Mesenchymal stem cell (in vitro differentiated cells and primary cell): ENCODE data around the gene SMC1A.

Source experiments
- DNase-seq: peaks from one replicate; pipeline ENCODE4 v3.0.0-alpha.2; 2013
- H2AFZ ChIP-seq: one replicate; pipeline ENCODE4 v1.6.1; 2013; ENCODE audit warnings: low read depth, mild to moderate bottlenecking, control low read depth, inconsistent platforms, low read length, moderate library complexity
- H2AK5ac ChIP-seq: 2 replicates; pipeline ENCODE4 v1.6.1; 2013; ENCODE audit warnings: low read length, moderate library complexity, mild to moderate bottlenecking, inconsistent platforms; ENCODE audit not compliant: severe bottlenecking
- H2BK120ac ChIP-seq: one replicate; pipeline ENCODE4 v1.6.1; 2013; ENCODE audit warnings: low read depth, mild to moderate bottlenecking, inconsistent platforms, low read length, moderate library complexity
- H2BK12ac ChIP-seq, 2 experiments: one replicate each; pipeline ENCODE4 v1.6.1; 2013; ENCODE audit warnings: inconsistent platforms in 2 of 2, low read length in 2 of 2, mild to moderate bottlenecking in 2 of 2, moderate library complexity in 2 of 2, control low read depth in 1 of 2
- H2BK15ac ChIP-seq: one replicate; pipeline ENCODE4 v1.6.1; 2013; ENCODE audit warnings: mild to moderate bottlenecking, low read depth, inconsistent platforms; ENCODE audit not compliant: poor library complexity, severe bottlenecking
- H2BK5ac ChIP-seq: 2 replicates; pipeline ENCODE4 v1.6.1; 2013; ENCODE audit warnings: low read depth, mild to moderate bottlenecking, low read length, control low read depth, inconsistent platforms; ENCODE audit not compliant: poor library complexity, severe bottlenecking
- H3K14ac ChIP-seq, 2 experiments: one replicate each; pipeline ENCODE4 v1.6.1; 2013; ENCODE audit warnings: inconsistent platforms in 2 of 2, low read length in 2 of 2, control low read depth in 1 of 2, mild to moderate bottlenecking in 1 of 2, moderate library complexity in 1 of 2
- H3K18ac ChIP-seq, 2 experiments: one replicate each; pipeline ENCODE4 v1.6.1; 2013; ENCODE audit warnings: inconsistent platforms in 2 of 2, low read length in 2 of 2, control low read depth in 1 of 2, low read depth in 1 of 2, mild to moderate bottlenecking in 1 of 2
- H3K23ac ChIP-seq, 2 experiments: one replicate each; pipeline ENCODE4 v1.6.1; 2013; ENCODE audit warnings: inconsistent platforms in 2 of 2, low read length in 2 of 2, mild to moderate bottlenecking in 2 of 2, moderate library complexity in 2 of 2, control low read depth in 1 of 2
- H3K27ac ChIP-seq: 2 replicates; pipeline ENCODE4 v1.5.1; 2013; ENCODE audit warnings: mild to moderate bottlenecking, moderate library complexity, low read length, control low read depth, inconsistent platforms; ENCODE audit not compliant: poor library complexity, severe bottlenecking
- H3K27me3 ChIP-seq, 2 experiments: 2 replicates each; pipeline versions ENCODE4 v1.6.1 to v1.7.0; 2013; ENCODE audit warnings: low read length in 2 of 2, mild to moderate bottlenecking in 2 of 2, moderate library complexity in 2 of 2, control low read depth in 1 of 2, inconsistent platforms in 1 of 2; ENCODE audit not compliant: control insufficient read depth in 1 of 2, insufficient read depth in 1 of 2
- H3K36me3 ChIP-seq, 2 experiments: 2 replicates each; pipeline versions ENCODE4 v1.6.1 to v1.7.0; 2013; ENCODE audit warnings: low read length in 2 of 2, control low read depth in 1 of 2, inconsistent platforms in 1 of 2, low read depth in 1 of 2, mild to moderate bottlenecking in 1 of 2; ENCODE audit not compliant: insufficient read depth in 2 of 2, control insufficient read depth in 1 of 2
- H3K4ac ChIP-seq, 2 experiments: one replicate each; pipeline ENCODE4 v1.6.1; 2013; ENCODE audit warnings: inconsistent platforms in 2 of 2, low read length in 2 of 2, mild to moderate bottlenecking in 2 of 2, moderate library complexity in 2 of 2, control low read depth in 1 of 2, low read depth in 1 of 2
- H3K4me1 ChIP-seq: 2 replicates; pipeline ENCODE4 v1.6.1; 2013; ENCODE audit warnings: low read depth, low read length, control low read depth; ENCODE audit not compliant: control insufficient read depth, insufficient read depth
- H3K4me2 ChIP-seq: 2 replicates; pipeline ENCODE4 v1.6.1; 2013; ENCODE audit warnings: low read length, mild to moderate bottlenecking, inconsistent platforms; ENCODE audit not compliant: poor library complexity, severe bottlenecking
- H3K4me3 ChIP-seq, 2 experiments: 2 replicates each; pipeline versions ENCODE4 v1.5.1 to v1.7.0; 2013; ENCODE audit warnings: low read length in 2 of 2, mild to moderate bottlenecking in 2 of 2, control low read depth in 1 of 2, low read depth in 1 of 2; ENCODE audit not compliant: insufficient read depth in 1 of 2
- H3K79me1 ChIP-seq: replicated peaks from 2 replicates; pipeline ENCODE4 v1.6.1; 2013; ENCODE audit warnings: mild to moderate bottlenecking, control low read depth, low read length, inconsistent platforms; ENCODE audit not compliant: poor library complexity, severe bottlenecking
- H3K9ac ChIP-seq: 2 replicates; pipeline ENCODE4 v1.7.0; 2013; ENCODE audit warnings: mild to moderate bottlenecking, low read length, moderate library complexity
- H3K9me3 ChIP-seq: 2 replicates; pipeline ENCODE4 v1.7.0; 2013; ENCODE audit warnings: mild to moderate bottlenecking, low read length; ENCODE audit not compliant: control insufficient read depth
- H4K8ac ChIP-seq: one replicate; pipeline ENCODE4 v1.6.1; 2013; ENCODE audit warnings: inconsistent platforms, mild to moderate bottlenecking, low read length, moderate library complexity
- H4K91ac ChIP-seq: one replicate; pipeline ENCODE4 v1.6.1; 2013; ENCODE audit warnings: mild to moderate bottlenecking, low read length, inconsistent platforms
- WGBS: methylation state at CpG from one replicate; pipeline ENCODE4 v1.1.7; 2013; ENCODE audit warnings: mixed read lengths; 5-methylcytosine and 5-hydroxymethylcytosine counted together

The SMC1A gene

GRCh38 chrX:53354669-53355068 is 67.8 kb downstream of the SMC1A start:
- WGBS, result 95% methylated on average over 2 of the region's 2 CpGs
- H4K8ac ChIP-seq, result no peak overlapping the region

GRCh38 chrX:53347948-53348347 is 74.5 kb downstream of the SMC1A start:
- no peak overlapping the region for H3K18ac ChIP-seq
- no peak overlapping the region for H3K9ac ChIP-seq
- DNase-seq, result no peak
- no peak overlapping the region for H3K23ac ChIP-seq
- H2AK5ac ChIP-seq, result no peak overlapping the region
- no peak overlapping the region for H2AFZ ChIP-seq
- H3K4me1 ChIP-seq, result no peaks in the 10 kb centered on the region
- no peak overlapping the region for H4K91ac ChIP-seq
- H3K9me3 ChIP-seq, result peaks cover 6% of the 10 kb centered on the region
- no peak overlapping the region for H3K27ac ChIP-seq
- no peak overlapping the region for H3K4me2 ChIP-seq
- H2BK5ac ChIP-seq, result no peak overlapping the region
- no peak overlapping the region for H3K14ac ChIP-seq
- no peak overlapping the region for H4K8ac ChIP-seq
- no peaks in the 10 kb centered on the region for H3K36me3 ChIP-seq
- no peak overlapping the region for H2BK12ac ChIP-seq
- WGBS, result 65% methylated on average over 2 of the region's 2 CpGs
- H3K27me3 ChIP-seq, result peaks cover 0 to 27% of the 10 kb centered on the region in 2 experiments
- H3K79me1 ChIP-seq, result no peaks in the 10 kb centered on the region
- no peak overlapping the region for H2BK120ac ChIP-seq
- H3K4me3 ChIP-seq, result no peak overlapping the region
- no peak overlapping the region for H2BK15ac ChIP-seq
- no peak overlapping the region for H3K4ac ChIP-seq

More at GRCh38 chrX:53354669-53355068, 67.8 kb downstream of the SMC1A start:
- Histone ChIP-seq H3K18ac (no peak overlapping the region), H2AFZ (no peak overlapping the region), H3K14ac (no peak overlapping the region), H3K4me3 (no peak overlapping the region), H3K27ac (no peak overlapping the region), H2BK5ac (no peak overlapping the region), H3K4me2 (no peak overlapping the region), H3K9me3 (peaks cover 6% of the 10 kb centered on the region), H3K36me3 (no peaks in the 10 kb centered on the region), H3K23ac (no peak overlapping the region), H2AK5ac (no peak overlapping the region), H2BK120ac (no peak overlapping the region), H3K9ac (no peak overlapping the region), H2BK12ac (no peak overlapping the region), H4K91ac (no peak overlapping the region), H3K4ac (no peak overlapping the region), H3K27me3 (peaks cover 0 to 17% of the 10 kb centered on the region in 2 experiments), H3K4me1 (no peaks in the 10 kb centered on the region), H3K79me1 (no peaks in the 10 kb centered on the region), H2BK15ac (no peak overlapping the region)
- no peak for DNase-seq

- Histone ChIP-seq H3K23ac (no peak overlapping the region), H2AK5ac (no peak overlapping the region), H3K9me3 (no peaks in the 10 kb centered on the region), H2BK15ac (no peak overlapping the region), H2BK5ac (no peak overlapping the region), H3K79me1 (no peaks in the 10 kb centered on the region), H4K8ac (no peak overlapping the region), H3K4me3 (no peak overlapping the region), H3K4me1 (no peaks in the 10 kb centered on the region), H2BK120ac (no peak overlapping the region), H3K18ac (no peak overlapping the region), H3K27ac (no peak overlapping the region), H3K9ac (no peak overlapping the region), H3K27me3 (peaks cover 0 to 31% of the 10 kb centered on the region in 2 experiments), H4K91ac (no peak overlapping the region), H3K14ac (no peak overlapping the region), H3K4ac (no peak overlapping the region), H3K36me3 (no peaks in the 10 kb centered on the region), H2BK12ac (no peak overlapping the region), H2AFZ (no peak overlapping the region), H3K4me2 (no peak overlapping the region)
- WGBS, result 87% methylated on average over 12 of the region's 12 CpGs
- DNase-seq, result no peak
Measured at GRCh38 chrX:53340852-53341645, 81.4 kb downstream of the SMC1A start.

- no peak overlapping the region for H3K4me3 ChIP-seq
- H3K18ac ChIP-seq, result no peak overlapping the region
- H3K4ac ChIP-seq, result no peak overlapping the region
- WGBS, result 97% methylated on average over 7 of the region's 10 CpGs
- H3K4me2 ChIP-seq, result no peak overlapping the region
- H3K23ac ChIP-seq, result no peak overlapping the region
- H2BK12ac ChIP-seq, result no peak overlapping the region
- no peak overlapping the region for H4K91ac ChIP-seq
- peaks cover 6 to 55% of the 10 kb centered on the region in 2 experiments for H3K27me3 ChIP-seq
- H4K8ac ChIP-seq, result no peak overlapping the region
- no peak overlapping the region for H2BK5ac ChIP-seq
- no peak for DNase-seq
- H3K9me3 ChIP-seq, result no peaks in the 10 kb centered on the region
- no peaks in the 10 kb centered on the region for H3K4me1 ChIP-seq
- H3K9ac ChIP-seq, result no peak overlapping the region
- H2AK5ac ChIP-seq, result no peak overlapping the region
- H2BK15ac ChIP-seq, result no peak overlapping the region
- no peak overlapping the region for H3K27ac ChIP-seq
- no peak overlapping the region for H2AFZ ChIP-seq
- H3K79me1 ChIP-seq, result no peaks in the 10 kb centered on the region
- no peak overlapping the region for H2BK120ac ChIP-seq
- no peak overlapping the region for H3K14ac ChIP-seq
- H3K36me3 ChIP-seq, result no peaks in the 10 kb centered on the region
Measured at GRCh38 chrX:53337101-53337500, 85.4 kb downstream of the SMC1A start.
